ENCODE measurements around the gene EID2B.
A peak's percentile ranks its signal among the peaks of the same experiment; 100 is the strongest.

EID2B gene

DNA sequence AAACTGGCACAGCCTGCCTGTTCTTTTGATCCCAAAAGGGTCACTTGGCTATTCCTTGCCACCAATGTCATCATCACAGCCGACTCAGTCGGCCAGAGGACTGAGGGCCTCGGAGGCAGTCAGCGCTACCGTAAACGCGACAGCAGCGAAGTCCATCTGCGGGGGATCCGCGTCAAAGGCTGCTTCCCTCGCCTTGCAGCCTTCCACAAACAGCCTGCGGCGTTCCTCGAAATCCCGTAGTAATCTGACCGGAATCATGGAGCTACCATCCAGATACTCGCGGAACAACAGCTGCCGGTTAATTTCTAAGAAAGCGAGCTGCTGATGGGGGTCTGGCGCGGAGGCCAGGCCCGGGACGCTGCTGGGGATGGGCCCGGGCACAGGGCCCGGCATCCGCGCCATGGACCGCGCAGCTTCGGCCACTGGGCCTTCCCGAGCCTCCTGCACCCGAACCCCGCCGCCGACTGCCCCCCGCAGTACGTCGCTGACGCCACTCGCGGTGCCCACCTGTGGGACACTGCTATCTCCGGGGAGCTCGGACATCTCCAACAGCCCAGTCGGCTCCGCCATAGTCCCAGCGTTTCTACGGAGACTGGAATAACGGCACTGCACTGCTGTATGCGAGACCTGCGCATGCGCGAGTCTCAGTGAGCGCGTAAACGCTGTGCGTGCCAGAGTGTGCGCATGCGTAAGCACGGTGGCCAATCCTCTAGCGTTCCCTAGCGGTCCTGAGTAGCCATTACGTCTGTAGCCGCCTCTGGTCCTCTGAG, at the start of gene EID2B (continued):
- TF ChIP-seq ZNF148 (tag by site-specific recombination; IDR thresholded peaks at IDR 0.05; ENCODE audit: borderline replicate concordance) (no peak), SCRT1 (tag by site-specific recombination; IDR thresholded peaks at IDR 0.05; ENCODE audit: borderline replicate concordance) (peak; percentile 97), ZNF558 (tag by site-specific recombination; IDR thresholded peaks at IDR 0.05) (no peak), BCL11A (tag by site-specific recombination; IDR thresholded peaks at IDR 0.05; ENCODE audit: low read depth) (no peak), RBAK (tag by site-specific recombination; IDR thresholded peaks at IDR 0.05) (no peak), TSHZ1 (tag by site-specific recombination; IDR thresholded peaks at IDR 0.05; ENCODE audit: borderline replicate concordance) (no peak), ZXDB (tag by site-specific recombination; IDR thresholded peaks at IDR 0.05) (peak; percentile 79), GLI2 (tag by site-specific recombination; IDR thresholded peaks at IDR 0.05; ENCODE audit: borderline replicate concordance, low read depth) (no peak), ZNF530 (tag by site-specific recombination; IDR thresholded peaks at IDR 0.05; ENCODE audit: low read depth) (no peak), PRDM1 (tag by site-specific recombination; IDR thresholded peaks at IDR 0.05) (no peak), ZBTB20 (tag by site-specific recombination; IDR thresholded peaks at IDR 0.05) (peak; percentile 99), ZSCAN18 (tag by site-specific recombination; IDR thresholded peaks at IDR 0.05) (no peak), ZNF341 (tag by site-specific recombination; IDR thresholded peaks at IDR 0.05; ENCODE audit: low read depth) (peak; percentile 76), ZNF391 (tag by site-specific recombination; IDR thresholded peaks at IDR 0.05; ENCODE audit: borderline replicate concordance, low read depth) (peak; percentile 78; the same call in 1 of the 2 replicates), ZNF701 (tag by site-specific recombination; IDR thresholded peaks at IDR 0.05) (no peak), ZNF426 (tag by site-specific recombination; IDR thresholded peaks at IDR 0.05) (no peak), REPIN1 (tag by site-specific recombination; IDR thresholded peaks at IDR 0.05; ENCODE audit: low read depth) (peak; percentile 97; the same call in 1 of the 2 replicates), ZNF26 (tag by site-specific recombination; IDR thresholded peaks at IDR 0.05) (no peak), ZNF777 (tag by site-specific recombination; IDR thresholded peaks at IDR 0.05; ENCODE audit: borderline replicate concordance) (no peak; the same call in 1 of the 2 replicates), ZBTB1 (tag by site-specific recombination; IDR thresholded peaks at IDR 0.05) (no peak), ZNF114 (tag by site-specific recombination; IDR thresholded peaks at IDR 0.05) (no peak), ZNF335 (tag by site-specific recombination; conservative IDR thresholded peaks at IDR 0.05) (peak; percentile 98), ZNF214 (tag by site-specific recombination; IDR thresholded peaks at IDR 0.05; ENCODE audit: borderline replicate concordance) (no peak)
- TF ChIP-seq, protein P1, sequence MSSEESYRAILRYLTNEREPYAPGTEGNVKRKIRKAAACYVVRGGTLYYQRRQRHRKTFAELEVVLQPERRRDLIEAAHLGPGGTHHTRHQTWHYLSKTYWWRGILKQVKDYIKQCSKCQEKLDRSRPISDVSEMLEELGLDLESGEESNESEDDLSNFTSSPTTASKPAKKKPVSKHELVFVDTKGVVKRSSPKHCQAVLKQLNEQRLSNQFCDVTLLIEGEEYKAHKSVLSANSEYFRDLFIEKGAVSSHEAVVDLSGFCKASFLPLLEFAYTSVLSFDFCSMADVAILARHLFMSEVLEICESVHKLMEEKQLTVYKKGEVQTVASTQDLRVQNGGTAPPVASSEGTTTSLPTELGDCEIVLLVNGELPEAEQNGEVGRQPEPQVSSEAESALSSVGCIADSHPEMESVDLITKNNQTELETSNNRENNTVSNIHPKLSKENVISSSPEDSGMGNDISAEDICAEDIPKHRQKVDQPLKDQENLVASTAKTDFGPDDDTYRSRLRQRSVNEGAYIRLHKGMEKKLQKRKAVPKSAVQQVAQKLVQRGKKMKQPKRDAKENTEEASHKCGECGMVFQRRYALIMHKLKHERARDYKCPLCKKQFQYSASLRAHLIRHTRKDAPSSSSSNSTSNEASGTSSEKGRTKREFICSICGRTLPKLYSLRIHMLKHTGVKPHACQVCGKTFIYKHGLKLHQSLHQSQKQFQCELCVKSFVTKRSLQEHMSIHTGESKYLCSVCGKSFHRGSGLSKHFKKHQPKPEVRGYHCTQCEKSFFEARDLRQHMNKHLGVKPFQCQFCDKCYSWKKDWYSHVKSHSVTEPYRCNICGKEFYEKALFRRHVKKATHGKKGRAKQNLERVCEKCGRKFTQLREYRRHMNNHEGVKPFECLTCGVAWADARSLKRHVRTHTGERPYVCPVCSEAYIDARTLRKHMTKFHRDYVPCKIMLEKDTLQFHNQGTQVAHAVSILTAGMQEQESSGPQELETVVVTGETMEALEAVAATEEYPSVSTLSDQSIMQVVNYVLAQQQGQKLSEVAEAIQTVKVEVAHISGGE (tag by site-specific recombination; conservative IDR thresholded peaks at IDR 0.05; ENCODE audit: low read depth) = 0 out of 2 replicates have a peak, but pooled peaks have one; percentile 44
- TF ChIP-seq, protein P2, sequence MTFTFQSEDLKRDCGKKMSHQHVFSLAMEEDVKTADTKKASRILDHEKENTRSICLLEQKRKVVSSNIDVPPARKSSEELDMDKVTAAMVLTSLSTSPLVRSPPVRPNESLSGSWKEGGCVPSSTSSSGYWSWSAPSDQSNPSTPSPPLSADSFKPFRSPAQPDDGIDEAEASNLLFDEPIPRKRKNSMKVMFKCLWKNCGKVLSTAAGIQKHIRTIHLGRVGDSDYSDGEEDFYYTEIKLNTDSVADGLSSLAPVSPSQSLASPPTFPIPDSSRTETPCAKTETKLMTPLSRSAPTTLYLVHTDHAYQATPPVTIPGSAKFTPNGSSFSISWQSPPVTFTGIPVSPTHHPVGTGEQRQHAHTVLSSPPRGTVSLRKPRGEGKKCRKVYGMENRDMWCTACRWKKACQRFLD (tag by site-specific recombination; IDR thresholded peaks at IDR 0.05) = no peak
